ENCODE results near the gene LRRC74B.
"Not testable (repeated sequence)": the region's sequence is repeated elsewhere in the genome, so short reads cannot be mapped to it uniquely, and the experiment has no call there.

The LRRC74B gene

DNA sequence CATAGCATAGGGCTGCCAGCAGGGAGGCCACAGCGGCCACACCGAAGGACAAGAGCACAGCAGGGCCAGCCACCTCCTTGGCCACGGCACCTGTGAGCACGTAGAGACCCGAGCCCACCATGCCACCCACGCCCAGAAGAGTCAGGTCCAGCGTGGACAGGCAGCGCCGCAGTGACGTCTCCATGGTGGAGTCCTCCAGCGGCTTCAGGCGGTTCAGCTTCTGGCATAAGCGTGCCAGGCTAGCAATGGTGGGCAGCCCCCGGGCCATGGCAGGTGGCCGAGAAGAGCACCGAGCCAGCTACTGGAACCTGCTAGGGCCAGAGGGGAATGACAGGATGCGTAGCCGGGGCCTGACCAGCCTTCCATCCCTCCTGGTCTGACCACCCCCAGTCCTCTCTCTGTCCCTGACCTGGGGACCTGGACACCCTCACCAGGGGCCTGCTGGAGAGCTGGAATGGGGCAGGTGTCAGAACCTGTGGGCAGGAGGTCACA, 14.2 kb upstream of the LRRC74B start:
- DNase-seq = no peak

DNA sequence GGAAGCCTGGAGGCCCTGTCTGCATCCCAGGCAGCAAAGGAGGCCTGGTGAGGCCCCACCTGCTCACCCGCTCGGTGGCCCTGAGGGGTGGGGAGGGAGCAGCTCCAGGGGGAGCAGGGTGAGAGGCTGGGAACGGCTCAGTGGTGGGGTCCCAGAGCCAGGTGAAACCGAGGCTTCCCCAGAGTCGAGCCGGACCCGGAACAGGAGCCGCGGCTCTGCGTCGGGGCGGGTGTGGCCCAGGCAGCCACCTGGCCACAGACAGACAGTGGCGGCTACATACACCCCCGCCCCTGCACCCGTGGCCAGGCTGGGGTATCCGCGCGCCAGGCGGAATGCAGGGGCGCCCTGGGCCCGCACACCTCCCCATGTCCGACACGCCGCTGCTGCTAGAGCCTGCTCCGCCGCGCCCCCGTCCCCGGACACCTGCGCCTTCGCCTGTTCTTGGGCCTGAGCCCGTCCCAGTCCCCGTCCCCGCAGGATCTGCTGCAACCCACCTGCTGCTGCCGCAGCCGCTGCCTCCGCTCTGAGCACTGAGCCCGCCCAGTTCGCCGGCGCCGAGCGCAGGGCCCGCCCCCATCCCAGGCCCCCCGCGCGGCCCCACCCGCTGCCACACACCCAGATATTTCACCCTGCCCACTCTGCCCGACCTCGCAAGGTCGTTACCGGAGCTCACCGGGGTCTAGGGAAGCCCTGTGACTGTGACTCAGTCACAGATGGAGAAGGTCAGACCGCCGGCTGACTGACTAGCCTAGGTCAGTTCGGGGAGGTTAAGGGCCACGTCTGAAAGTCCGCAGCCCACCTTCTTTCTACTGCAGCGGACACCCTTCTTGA, 13.5 kb upstream of the LRRC74B start, which contains the start of gene SLC7A4:
Gene SLC7A4, minus strand, starts transcription at position 525 of the 831 bp plus-strand sequence. CDS start 749 bp downstream, outside the sequence.
- DNase-seq = peak in 8 of 51 donors; percentile 9 to 34 (median 16)

DNA sequence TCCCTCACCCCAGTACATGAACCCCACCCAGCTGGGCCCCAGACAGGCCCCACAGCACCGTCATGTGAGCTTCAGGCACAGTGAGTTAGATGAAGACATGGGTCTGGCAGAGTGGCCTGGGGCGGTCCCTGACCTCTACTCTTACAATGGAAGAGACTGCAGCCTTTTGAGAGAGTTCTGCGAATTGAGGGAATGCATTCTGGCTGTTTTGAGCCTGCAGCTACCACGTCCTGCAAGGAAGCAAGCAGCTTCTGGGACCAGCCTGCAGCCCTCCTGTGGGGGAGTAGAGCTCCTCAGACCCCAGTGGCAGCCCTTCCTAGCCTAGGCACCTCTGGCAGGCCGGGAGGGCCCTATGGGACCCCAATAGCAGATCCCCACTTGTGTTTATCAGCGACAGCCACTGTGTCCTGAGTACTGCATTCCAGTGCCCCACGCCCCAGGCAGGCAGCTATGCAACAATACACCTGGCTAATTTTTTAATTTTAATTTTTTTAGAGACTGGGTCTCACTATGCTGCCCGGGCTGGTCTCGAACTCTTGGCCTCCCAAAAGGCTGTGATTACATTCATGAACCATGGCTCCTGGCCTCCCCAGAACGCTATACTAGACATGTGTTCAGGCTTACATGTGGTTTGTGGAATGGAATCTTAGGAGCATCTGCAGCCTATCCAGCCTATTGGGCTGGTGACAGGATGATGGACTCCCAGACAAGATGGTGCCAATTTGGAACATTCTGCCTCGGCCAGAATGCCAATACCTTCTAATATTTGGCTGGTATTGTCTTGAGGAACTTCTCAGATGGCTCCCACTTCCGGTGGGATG, 12.7 kb upstream of the LRRC74B start:
- DNase-seq = no peak

DNA sequence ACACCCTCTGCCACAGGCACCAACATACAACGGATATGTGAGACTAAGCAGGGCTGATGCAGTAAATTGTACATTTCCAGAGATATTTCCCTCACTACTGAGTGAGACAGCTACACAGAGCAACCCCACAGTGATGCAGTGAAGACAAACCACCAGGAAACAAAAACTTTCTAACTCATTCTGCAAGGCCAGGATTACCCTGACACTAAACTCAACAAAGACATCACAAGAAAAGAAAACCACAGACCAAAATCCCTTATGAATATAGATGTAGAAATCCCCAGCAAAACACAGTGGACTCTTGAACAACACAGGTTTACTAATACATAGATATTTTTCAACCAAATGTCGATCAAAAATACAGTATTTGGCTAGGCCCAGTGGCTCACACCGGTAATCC, 11.9 kb upstream of the LRRC74B start:
- DNase-seq = no peak

DNA sequence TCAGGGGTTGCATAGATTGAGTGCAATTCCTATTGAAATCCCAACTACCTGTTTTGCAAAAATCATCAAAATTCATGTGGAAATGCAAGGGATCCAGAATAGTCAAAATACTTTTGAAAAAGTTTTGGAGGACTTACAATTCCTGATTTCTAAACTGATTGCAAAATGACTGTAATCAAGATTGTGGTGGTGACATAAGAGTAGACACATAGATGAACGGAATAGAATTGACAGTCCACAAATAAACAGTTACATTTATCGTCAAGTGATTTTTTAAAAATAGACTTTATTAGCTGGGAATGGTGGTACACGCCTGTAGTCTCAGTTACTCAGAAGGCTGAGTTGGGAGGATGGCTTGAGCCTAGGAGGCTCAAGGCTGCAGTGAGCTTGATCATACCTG, 10.8 kb upstream of the LRRC74B start:
- no peak for DNase-seq

DNA sequence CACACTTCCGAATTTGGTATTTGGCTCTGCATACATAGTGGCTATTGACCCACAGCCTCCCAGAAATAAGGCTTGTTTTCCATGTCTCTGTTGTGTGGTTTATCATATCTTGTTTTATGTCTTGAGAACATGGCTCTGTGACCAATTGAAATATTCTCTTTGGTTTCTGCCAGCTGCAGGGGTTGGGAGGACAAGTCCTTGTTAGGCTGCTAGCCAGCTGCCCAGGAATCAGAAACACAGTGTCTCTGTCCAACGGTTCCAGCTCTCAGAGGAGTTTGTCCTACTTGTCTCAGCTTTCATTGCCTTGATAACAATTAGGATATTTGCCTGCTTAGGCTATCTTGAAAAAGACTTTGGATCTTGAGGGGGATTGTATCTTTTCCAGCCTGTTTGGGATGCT, 7.3 kb upstream of the LRRC74B start:
- no peak for DNase-seq

DNA sequence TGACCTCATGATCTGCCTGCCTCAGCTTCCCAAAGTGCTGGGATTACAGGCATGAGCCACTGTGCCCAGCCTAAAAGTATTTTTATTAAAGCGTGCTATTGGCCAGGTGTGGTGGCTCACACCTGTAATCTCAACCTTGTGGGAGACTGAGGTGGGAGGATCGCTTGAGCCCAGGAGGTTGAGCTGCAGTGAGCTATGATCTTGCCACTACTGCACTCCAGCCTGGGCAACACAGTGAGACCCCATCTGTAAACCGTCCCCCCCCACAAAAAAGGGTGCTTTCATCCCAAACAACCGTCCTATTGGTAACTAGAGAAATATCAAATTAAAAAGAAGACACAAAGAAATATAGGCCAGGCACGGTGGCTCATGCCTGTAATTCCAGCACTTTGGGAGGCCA, 6.6 kb upstream of the LRRC74B start:
- not testable (repeated sequence) for DNase-seq

DNA sequence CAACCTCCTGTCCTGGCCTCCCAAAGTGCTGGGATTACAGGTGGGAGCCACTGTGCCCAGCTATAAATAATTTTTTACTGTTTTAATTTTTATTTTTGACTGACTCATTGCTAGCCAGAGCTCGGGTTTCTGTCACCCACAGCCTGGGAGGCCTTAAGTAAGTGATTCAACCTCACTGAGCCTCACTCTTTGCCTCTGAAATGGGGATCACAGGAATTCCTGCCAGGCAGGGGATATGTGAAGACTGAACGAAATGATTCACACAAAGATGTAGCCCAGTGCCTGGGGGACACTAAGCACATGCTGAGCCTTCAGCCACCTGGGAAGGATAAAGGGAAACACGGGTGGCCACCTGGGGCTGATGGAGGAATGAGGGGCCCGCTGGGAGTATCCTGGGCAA, 3.8 kb upstream of the LRRC74B start:
- no peak for DNase-seq

DNA sequence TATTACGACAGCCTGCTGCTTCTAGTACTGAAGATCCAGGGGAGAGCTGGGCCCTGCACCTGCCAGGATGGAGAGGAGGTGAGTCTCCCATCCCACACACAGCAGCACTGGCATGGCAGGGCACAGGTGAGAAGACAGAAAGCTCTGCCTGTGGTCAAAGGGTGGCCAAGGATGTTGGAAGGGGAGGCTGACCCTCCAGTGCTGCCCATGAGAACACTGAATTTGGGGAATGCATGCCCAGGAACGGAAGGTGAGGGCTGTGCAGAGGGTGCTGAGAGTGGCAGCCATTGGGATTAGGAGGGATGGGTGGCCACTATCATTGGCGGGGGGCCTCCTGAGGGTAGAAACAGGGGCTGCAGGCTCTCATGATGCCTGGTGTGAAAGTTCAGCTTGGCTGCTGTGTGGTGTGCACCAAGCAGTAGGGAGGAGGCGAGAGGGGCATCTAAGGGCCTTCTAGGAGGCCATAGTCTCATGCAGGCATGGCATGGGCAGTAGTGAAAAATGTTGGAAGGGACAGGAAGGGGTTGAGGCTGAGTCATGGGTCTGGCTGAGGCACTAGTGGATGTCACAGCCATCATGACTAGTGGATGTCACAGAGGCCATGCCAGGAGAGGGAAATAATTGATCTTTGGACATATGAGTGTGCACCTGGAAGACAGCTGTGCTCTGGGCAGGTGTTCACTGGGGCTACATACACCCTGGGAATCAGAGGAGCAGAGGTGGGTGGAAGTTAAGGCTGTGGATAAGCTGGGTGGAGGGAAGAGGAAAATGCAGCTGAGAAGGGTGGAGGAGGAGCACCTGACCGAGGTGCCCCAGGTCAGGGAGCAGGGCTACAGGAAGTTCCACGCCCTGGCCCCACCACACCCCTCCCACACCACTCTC, 2.5 kb upstream of the LRRC74B start:
- no peak for DNase-seq

DNA sequence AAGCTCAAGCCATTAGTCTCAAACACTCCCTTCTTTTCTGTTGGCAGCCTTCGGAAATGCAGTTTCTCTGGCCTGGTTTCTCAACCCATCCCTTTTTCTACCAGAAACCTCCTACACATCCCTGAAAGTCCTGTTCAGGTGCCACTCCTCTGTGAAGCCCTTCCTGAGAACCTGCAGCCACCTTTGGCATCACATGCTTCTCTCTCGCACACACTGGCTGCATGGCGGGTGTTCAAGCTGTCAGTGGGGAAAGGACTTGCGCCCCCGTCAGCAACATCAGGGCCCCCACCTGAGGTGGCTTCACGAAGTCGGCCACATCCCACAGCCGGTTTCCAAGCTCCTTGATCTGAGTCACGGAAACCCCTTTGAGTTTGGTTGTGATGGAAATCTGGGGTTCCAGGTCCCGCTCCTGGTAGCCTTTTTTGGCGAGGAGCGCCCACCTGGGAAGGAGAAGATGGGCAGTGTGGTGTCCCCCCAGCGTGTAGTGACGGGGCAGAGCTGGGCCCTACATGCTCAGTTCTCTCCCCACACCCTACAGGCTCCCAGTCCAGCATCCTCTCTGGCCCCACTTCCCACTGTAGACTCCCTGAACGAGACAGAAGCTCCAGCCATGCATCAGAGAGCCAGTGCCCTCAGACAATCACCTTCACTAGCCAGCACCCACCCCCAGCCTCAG, 1.7 kb upstream of the LRRC74B start:
- DNase-seq = no peak

DNA sequence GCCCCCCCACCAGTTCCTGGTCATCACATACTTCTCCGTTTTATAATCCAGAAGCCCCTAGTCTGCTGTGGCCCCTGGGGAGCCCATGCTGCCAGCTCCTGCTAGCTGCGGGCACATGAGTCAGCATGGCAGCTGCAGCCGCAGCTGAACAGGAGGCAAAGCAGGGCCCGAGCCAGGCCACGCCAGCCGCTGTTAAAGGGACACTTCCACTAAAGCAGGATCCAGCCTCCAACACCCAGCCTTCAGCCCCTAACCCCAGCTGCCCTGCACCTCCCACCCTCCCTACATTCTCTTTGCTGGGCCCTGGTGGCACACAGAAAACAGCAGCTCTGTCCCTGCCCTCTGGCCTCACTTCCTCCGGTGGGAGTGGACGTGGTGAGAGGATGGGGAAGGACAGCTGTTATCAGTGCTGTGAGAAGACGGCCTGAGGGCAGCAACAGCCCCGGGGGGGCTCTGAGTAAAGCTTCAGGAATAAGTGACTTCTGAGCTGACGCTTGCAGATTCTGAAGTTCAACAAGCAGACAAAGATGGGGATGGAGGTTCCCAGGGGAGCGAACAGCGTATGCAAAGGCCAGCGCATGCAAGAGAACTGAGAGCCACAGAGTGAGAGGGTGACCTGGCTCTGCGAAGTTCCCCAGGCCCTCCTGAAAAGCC, 688 bp upstream of the LRRC74B start:
- DNase-seq = peak in 13 of 51 donors; percentile 8 to 54 (median 18)

DNA sequence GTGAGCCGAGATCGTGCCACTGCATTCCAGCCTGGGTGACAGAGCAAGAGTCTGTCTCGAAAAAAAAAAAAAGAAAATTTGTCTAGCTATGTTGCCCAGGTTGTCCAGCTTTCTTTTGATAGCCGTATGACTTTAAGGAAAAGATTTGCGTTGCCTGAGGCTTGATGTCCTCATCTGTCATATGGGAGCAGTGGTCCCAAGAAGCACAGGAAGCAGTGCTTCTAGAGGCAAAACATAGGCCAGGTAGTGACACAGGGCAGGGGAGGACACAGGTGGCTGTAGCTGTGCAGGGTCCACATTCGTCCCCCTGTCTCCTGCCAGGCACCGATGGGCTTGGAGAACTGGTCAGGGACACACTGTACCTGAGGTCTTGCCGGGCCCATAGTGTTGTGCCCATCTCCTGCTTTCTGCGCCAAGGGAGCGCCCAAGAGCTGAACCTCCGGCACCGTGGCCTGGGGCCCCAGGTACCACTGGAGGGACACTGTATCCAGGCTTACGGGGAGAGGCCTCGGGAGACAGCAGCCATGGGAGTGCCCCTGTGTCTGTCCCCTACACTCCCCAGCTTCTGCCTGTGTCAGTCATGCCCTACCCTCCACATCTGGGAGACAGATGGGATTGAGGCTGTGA, 1.4 kb downstream of the LRRC74B start:
- DNase-seq = no peak

DNA sequence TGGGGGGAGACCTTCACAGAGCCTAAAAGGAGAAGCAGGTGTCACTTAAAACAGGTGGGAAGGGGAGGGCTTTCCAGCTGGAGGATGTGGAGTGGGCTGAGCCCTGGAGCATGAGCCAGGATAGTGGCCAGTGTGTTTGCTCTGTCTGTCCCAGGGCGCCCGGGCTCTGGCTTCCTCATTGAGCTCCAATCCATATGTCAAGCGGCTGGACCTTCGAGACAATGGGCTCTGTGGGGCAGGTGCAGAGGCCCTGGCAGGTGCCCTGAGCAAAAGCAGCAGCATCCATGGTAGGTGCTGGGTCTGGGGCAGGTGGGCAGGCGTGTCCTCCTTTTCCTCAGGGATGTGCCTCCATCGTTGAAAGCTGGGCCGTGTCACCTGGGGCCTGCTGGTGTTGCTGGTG, 2.0 kb downstream of the LRRC74B start:
- DNase-seq = no peak

DNA sequence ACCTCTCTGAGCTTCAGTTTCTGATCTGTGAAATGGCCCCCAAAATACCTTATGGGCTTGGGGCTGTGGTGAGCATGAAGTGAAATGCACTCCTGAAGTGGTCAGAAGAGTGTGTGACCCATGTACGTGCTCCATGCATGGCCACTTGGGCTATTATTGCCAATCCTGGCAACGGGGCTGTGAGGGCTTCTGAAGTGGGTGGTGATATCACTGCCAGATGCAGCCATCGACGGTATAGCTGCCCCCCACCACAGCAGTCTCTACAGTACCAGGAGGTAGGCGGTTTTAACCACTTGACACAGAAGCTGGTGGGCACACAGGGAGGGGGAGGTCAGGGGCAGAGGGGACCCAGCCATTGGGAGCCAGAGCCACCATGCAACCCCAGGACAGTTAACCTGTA, 2.7 kb downstream of the LRRC74B start:
- DNase-seq = not testable (repeated sequence)

DNA sequence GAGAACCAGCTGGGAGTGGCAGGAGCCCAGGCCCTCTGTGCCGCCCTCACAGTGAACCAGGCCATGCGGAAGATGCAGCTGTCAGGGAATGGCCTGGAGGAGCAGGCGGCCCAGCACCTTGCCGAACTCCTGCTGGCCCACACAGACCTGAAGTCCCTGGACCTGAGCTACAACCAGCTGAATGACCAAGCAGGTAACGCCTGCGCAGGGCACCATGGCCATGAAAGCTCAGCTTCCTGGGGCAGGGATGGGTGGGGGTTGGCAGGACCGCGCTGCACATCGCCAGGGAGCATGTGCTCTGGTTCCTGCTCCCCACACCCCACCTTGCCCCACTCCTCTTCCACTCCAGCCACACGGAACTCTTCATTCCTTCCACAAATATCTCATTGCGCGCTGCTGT, 3.2 kb downstream of the LRRC74B start:
- not testable (repeated sequence) for DNase-seq

DNA sequence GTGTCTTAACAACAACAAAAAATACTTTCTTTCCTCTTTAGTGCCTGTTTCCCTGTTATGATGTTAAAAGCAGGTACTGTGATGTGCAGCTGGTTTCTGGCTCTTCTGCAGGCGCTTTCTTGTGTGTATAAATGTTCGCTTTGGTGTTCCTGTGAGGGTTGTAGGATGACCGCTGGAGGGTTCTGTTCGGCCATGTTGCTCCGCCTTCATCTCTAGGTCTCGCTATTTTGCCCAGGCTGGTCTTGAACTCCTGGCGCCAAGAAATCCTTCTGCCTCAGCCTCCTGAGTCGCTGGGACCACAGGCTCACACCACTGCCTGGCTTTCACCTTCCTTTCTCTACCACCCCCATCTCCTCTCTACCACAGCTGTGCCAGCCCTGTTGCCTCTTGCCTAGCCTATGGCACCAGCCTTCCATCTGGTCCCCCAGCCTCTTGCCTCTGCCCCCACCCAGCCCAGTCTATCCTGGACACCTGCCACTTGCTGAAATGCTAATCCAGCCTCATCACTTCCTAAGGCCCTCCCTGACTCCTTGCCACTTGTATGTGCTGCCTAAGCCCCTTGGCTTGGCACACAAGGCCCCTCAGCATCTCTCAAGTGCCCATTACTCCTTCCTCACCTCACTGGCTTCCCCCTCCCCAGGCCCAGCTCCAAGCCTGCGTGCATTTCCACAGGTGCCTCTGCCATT, 5.5 kb downstream of the LRRC74B start:
- DNase-seq = no peak

DNA sequence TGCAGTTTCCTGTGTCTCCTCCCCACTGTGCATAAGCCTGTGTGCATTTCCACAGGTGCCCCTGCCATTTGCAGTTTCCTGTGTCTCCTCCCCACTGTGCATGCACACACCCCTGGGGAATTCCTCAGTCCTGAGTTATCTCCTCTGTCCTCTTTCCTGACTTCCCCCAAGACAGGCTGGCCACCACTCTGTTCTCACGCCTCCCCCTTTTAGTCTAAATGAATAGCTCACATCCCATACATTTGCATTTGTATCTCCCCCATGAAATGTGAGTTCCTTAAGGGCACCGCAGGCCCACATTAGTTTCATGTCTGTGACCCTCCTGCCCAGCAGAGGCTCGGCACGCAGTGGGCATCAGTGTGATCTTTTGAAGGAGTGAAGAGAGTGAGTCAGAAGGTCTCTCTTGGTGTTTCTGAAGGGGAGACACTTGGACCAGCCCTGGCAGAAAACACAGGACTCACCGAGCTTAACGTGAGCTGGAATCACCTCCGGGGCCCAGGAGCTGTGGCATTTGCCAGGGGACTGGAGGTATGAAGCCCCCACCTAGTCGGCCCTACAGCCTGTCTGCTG, 6.2 kb downstream of the LRRC74B start:
- no peak for DNase-seq

DNA sequence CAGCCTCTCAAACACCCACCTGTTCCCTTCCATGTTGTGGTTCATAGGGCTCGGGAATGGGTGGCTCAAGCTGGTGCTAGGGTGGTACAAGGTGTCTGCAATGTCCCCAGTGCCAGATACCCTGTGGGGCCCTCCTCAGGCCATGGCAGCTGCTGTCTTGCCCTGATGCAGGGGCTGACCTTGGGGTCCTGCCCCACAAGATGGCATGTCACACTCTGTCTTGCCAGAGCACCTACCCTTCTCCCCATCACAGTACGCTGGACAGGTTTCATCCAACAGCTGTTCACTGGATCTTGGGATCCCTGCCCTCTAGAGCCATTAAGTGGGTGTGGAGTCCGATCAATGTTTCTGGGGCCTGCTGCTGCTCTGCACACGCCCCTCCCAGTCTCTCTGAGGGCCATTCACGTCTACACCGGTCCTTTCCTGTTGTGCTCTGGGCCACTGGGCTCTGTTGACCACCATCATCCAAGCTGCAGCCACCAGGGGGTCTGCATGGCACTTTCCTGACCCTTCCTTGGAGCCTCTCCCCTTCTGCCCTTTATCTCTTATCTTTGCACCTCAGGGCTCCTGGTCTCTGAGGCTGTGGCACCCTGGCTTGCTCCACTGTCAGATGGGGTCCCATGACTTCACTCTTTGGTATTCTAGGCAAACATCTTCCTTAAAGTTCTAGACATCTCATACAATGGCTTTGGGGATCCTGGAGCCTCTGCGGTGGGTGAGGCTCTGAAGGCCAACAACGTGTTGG, 7.1 kb downstream of the LRRC74B start:
- DNase-seq = no peak

Measured in hypothalamus (tissue), 51 donors.